ENCODE results near the gene GALNT12.

DNA sequence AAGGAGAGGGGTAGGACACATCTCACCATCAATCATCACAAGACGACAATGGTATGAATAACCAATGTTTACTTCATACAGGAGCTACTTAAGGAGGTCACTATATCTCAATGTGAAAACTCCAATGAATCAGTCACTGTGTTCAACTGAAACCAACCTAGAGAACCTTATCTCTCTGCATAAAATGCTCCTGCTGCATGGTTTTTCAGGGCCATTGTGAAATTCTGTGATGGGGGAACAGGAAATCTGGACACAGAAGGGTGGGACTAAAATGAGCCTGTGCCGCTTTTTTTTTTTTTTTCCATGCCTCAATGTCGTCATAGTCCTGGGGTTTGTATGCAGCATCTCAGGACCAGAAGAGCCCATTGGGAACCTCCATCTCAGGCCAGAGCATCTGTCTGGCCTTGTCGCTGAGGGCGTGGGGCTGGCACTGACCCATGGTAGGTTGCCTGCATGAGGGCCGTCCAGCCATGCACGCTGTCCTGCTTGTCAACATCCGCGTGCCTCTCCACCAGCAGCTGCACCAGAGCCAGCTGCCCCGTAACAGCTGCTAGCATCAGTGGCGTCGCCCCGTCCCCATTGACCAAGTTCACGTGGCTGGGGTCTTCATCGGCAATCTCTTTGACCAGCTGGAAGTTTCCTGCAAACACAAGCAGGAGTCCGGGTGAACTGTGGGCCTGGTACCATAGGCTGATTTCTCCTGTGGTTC lies 23.8 kb upstream of the GALNT12 start:
- no peak for TF ChIP-seq CTCF (conservative IDR thresholded peaks at IDR 0.05)
- no peak for TF ChIP-seq EZH2 (IDR thresholded peaks at IDR 0.05; ENCODE audit: low read depth)

Data from PC-9 (cell line).